Activated CD4-positive, alpha-beta T cell treated with anti-CD3 and anti-CD28 coated beads, Interleukin-2, Interleukin-6, amounts not matched to agents 100 ng/mL and 50 ng/mL, durations not matched to agents 16 hours and 8 hours (primary cell): ENCODE measurements around the gene ALDH4A1.
A peak's percentile ranks its signal among the peaks of the same experiment; 100 is the strongest.
"Not testable (repeated sequence)": the region's sequence is repeated elsewhere in the genome, so short reads cannot be mapped to it uniquely, and the experiment has no call there.

Source experiments
- DNase-seq: peaks from one replicate; pipeline ENCODE4 v3.0.0-alpha.2; 2020

The ALDH4A1 gene

DNA sequence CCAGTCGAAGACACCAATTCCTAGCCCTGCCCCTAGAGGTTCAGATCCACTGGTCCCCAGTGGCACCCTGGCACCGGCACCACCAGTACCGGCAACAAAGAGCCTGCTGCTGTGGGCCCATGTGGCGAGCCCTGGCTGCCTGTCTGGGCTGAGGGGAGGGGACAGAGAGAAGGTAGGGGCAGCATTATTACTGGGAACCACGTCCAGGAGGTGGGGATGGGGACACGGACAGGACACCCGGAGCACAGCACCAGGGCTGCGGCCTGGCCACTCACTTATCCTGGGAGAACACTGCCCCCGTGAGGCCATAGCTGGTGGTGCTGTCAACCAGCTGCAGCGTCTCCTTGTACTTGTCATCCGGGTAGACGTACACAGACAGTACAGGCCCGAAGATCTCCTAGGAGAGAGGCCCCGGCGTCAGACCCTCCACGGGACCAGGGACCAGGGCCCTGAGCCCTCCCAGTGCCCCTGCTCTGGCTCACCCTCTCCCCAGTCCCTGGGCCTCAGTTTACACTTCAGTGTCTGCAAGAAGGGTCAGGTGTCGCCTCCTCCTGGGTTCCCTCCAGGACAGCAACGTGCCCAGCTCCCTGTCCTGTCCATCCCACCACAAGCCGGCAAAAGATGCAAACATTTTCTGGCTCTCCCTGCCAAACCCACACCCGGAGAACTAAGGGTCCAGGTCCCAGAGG lies 27.1 kb downstream of the ALDH4A1 start:
- peak; percentile 76 for DNase-seq

DNA sequence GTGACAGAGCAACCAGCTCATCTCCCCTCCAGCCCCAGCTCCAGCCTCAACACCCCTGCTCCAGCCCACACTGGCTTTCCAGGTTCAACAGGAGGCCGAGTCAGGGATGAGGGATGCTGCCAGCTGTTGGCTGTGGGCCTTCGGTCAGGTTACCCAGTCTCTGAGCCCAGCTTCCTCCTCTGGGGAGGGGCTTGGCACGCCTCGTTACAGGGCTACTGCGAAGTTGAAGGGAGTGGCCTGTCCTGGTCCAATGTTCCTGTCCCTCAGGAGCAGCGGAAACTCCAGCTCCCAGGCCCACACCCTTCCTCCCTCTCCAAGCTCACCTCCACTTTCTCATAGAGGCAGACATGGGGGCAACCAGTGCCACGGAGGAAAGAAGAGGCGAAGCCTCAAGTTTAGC lies 27.8 kb downstream of the ALDH4A1 start:
- DNase-seq, result no peak

DNA sequence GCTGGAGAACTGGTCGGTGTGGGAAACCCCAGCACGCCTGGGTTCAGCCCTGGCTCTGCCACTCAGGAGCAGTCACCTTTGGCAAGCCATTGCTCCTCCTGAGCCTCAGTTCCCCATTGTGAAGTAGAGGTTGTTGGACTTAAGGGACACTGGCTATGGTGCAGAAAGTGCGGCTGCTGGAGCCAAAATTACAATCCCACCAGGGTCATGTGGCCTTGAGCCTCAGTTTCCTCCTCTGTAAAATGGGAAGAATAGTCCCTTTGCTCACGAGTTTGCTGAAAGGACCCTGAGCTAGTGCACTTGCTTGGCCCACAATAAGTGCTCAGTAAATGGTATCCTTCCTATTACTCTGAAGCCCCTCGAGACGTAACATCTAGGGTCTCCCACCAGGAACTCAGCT lies 28.3 kb downstream of the ALDH4A1 start:
- no peak for DNase-seq

DNA sequence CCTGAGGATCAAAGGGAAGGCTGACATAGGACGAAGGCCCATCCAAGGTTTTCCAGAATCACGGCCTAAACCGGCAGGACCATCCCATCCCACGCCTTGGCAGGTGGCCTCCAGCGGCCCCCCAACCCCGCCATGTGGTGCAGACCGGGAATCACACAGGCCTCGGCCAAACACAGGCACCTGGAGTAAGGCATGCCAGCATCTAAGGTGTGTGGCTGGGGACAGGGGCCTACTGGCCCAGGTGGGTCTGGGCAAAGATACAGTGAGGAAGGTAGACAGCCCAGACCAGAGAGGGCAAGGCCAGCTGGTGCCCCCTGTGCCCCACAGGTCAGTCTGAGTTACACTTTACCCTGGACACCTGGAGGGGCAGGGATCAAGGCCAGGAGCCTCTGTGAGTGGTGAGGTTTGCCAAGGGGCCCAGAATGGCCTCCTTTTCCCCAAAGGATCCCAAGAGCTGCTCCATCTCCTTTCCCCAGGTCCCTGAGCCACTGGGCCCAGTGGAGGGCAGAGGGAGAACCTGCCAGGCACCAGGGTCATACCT lies 30.2 kb downstream of the ALDH4A1 start:
- DNase-seq, result no peak

DNA sequence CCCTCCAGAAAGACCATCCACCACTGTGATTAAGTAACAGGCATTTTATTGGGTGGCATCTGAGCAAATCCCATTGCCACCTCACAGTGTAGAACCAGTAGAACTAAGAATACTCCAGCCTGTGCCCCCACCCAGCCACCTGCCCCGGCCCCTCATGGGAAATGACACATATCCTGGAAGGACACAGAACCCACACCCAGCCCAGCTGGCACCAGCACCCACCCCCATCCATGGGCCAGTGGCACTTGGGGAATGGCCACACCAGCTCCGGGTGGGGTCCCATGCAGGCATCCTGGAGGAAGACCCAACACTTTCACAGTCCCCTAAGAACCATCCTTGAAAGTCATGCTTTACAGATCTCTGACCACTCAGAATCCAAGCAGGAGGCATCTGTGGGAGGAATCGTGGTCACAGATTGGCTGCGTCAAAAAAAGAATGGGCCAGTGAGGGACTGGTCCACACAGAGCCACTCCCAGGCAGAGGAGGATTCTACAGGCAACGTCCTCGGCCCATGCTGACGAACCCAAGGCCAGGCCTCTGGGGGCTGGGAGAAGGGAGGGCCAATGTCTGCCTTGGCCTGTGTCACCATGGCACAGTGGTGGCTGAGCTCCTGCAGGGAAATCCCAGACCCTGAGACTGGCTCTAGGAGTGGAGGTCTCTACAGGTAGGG lies 30.8 kb downstream of the ALDH4A1 start:
- no peak for DNase-seq

DNA sequence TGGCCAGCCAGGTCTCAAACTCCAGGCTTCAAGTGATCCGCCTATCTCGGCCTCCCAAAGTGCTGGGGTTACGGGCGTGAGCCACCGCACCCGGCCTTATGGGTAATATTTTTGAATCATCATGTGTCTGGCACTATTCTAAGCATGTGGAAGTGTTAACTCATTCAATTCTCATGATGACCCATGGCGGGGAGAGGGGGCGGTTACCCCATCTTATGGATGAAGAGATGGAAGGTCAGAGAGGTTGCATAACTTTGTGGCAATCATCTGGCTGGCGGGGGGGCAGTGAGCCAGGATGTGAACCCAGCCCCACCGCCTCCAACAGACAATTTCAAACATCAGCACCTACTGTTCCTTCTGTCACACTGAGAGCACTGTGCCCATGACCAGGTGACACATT lies 31.4 kb downstream of the ALDH4A1 start:
- DNase-seq, result no peak

DNA sequence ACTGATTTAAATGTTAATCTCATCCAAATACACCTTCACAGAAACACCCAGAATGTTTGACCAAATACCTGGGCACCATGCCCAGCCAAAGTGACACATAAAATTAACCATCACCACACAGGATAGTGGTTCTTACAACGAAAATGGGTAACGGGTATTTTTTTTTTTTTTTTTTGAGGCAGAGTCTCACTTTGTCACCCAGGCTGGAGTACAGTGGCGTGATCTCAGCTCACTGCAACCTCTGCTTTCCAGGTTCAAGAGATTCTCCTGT lies 31.8 kb downstream of the ALDH4A1 start:
- DNase-seq, result not testable (repeated sequence)

DNA sequence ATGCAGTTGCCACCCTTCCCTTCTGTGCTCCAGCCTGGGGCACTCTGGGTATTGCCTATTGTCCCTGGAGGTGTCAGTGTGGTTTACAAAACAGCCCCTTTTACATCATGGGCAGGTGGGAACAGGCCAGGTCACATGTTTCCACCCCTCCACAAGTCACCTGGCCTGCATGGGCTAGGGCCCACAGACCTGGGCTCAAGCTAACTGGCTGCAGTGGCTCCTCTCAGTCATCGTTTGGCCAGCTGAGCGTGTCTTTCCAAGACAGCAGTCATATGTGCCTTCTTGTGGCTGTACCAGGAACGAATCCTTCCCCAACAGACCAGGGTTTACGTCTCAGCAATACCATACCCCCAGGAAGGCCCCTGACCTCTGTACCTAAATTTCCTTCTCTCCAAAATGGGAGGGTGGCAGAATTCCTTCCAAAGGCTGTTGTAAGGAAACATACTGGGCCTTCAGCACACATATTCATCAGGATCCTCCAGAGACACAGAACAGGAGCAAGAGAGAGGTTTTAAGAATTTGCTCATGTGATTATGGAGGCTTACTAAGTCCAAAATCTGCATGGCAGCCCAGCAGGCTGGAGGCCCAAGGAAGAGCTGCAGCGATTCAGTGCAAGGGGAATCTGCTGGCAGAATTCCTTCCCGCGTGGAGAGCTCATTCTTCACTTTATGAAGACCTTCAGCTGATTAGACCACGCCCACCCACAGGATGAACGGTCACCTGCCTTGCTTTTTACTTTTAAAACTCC lies 32.3 kb downstream of the ALDH4A1 start:
- DNase-seq, result no peak

DNA sequence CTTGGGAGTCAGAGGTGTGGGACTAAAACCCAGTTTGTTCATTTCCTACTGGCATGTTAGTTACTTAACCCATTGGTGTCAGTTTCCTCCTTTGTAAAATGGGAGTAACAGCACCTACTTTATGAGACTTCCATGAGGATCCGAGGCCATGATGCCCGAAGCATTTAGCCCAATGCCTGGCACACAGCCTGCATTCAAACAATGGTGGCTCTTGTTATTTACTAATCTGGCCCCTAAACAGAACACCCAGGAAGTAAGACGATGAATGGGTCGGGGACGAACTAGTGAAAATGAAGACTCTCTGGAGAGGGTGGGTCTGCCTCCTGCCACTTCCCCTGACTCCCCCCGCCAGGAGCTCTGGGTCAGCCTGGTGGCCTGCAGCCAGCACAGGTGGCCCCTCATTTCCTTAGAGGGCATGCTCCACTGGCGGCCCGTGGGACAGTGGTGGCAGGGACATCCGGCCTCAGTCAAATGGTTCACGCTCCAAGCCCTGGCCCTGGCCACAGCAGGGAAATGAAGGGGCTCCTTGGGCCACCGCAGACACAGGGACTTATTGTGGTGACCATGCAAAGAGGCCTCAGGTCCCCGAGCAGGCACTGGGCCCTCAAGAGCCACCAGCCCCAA lies 33.4 kb downstream of the ALDH4A1 start:
- DNase-seq, result no peak

DNA sequence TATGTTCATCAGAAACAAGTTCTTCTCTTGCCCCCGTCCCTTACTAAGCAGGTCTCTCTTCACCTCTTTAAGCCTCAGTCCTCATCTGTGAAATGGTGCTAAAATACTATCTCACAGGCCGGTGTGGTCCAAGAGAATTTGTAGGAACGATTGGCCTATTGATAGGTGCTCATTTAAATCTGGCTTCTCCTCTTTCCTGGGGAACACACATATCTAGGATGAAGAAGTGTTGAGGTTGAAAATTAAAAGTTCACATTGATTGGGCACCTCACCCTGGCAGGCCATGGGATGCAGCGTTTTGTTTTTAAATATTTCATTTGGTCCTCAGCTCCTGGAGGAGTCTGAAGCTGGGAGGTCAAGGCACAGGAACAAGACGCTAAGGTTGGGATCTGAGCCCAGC lies 34.0 kb downstream of the ALDH4A1 start:
- no peak for DNase-seq

DNA sequence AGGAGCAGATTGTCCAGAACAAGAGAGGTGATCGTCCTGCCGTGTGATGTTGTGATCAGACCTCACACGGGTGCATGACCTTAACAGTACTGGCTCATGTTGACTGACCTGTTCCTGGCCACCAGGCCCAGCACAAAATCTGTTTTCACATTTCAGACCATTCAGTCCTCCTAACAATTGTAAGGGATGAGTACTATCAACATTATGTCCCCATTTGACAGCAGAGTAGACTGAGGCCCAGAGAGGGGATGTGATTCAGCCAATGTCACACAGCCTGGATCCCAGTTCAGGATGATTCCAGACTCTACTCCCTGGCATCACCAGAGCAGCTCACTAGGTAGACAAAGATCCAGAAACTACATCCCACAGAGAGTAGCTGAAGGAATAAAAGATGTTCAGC lies 35.5 kb downstream of the ALDH4A1 start:
- no peak for DNase-seq

DNA sequence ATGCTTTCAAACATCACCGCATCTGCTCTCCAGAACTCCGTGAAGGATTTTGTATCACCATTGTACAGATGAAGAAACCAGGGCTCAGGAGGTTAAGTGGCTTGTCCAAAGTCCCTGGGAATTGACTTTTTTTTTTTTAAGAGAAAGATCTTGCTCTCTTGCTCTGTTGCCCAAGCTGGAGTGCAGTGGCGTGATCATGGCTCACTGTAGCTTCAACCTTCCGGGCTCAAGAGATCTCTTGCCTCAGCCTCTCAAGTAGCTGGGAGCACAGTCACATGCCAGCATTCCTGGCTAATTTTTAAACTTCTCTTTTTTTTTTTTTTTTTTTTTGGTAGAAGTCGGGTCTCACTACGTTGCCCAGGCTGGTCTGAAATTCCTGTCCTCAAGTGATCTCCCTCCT lies 36.0 kb downstream of the ALDH4A1 start:
- no peak for DNase-seq

DNA sequence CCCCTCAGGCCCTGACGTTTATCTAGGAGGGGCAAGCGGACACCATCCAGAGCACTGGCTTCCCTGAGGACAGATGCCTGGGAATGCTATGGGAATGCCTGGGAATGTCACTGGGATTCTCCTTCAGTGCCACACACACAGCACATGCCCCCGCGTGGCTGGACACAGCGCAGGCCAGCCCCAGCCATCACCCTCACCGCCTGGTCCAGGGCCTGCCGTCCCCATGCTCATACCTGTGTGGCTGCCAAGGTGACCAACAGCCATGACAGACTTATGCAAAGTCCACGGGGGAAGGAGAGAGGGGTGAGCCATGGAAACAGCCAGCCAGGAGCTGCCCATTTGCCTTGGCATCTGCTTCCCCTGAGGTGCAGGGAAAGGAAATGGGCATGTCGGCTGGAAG lies 37.2 kb downstream of the ALDH4A1 start:
- DNase-seq, result no peak

DNA sequence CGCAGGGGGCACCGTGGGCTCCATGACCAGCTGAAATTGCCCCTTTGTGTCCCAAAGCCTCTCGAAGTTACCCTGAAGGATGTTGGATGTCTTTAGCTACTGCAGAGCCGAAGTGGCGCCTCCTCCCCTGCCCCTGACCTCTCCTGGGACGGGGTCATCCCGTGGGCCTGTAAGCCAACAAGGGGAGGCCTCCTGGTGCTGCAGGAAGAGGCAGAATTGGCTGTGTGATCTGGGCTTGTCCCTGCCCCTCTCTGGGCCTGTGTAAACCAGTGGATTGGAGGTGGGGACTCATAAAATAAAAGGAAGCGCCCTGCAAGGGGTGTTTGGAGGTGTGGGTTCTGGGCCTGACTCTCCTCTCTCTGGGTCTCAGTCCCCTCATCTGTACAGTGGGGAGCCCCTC lies 40.8 kb downstream of the ALDH4A1 start:
- DNase-seq, result no peak

DNA sequence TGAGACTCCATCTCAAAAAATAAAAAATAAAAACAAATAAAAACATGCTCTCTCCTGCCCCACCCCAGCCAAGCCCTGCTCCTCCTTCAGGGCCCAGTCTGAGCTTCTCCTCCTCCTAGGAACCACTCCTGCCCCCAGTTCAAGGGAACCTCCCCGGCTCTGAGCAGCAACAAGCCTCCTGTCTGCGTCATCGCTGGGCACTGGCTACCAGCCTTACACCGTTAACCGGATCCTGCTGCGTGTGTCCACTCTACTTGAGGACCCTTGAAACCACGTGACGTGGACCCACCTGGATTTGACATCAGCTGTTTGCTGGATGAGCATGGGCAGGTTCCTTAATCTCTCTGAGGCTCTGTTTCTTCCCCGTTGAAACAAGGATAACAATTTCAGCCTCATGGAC lies 41.3 kb downstream of the ALDH4A1 start:
- DNase-seq, result no peak

DNA sequence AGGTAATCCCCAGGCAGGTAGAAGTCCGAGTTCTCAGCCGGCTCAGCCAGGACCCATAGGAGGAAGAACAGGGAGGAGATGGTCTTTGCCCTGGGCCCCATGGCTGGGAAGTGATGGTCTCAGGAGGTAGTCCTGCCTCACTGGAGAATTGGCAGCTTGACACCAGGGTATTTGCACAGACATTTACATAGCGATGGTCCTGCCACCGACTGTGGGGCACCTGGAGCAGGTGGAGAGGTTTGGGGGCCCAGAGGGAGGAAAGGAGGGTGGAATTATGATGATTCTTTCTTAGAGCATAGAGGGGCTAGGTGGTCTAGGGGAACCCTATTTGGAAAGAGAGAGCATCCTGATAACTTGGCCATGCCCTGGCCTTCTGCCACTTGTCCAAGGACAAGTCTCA lies 42.8 kb downstream of the ALDH4A1 start, which contains the start of gene TAS1R2:
Gene TAS1R2, minus strand, starts transcription at position 101 of the 400 bp plus-strand sequence. Its CDS starts 0 bp downstream, at position 101.
- DNase-seq, result no peak

DNA sequence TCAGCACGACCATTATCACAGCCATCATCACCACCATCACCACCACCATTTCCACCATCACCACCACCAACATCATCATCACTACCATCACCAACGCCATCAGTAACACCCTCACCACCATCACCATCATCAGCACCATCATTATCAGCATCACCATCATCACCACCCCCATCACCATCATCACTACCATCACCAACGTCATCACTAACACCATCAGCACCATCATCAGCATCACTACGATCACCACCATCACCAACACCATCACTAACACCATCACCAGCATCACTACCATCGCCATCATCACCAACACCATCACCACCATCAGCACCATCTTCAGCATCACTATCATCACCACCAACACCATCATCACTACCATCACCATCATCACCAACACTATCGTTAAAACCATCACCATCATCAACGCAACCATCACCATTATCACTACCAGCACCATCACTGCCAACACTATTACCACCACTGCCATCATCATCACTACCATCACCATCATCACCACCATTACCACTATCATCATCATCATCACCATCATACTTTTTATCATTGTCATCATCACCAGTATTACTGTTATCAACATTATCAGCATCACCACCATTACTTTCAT lies 44.2 kb downstream of the ALDH4A1 start:
- no peak for DNase-seq

DNA sequence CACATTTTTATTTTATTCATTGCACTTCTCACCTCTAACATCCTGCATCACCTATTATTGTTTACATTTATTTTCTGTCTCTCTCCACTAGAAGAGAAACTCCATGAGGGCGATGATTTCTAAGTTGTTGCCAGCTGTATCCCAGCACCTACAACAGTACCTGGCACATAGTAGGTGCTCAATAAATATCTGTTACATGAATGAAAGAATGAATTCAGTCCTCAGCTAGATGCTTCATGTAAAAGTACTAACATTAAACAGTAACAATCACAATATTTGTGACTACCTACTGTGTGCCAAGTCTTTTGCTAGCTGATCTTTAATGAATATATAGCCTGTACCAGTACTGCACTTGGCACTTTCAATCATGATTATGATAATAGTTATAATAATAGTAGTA lies 45.9 kb downstream of the ALDH4A1 start:
- DNase-seq, result no peak

DNA sequence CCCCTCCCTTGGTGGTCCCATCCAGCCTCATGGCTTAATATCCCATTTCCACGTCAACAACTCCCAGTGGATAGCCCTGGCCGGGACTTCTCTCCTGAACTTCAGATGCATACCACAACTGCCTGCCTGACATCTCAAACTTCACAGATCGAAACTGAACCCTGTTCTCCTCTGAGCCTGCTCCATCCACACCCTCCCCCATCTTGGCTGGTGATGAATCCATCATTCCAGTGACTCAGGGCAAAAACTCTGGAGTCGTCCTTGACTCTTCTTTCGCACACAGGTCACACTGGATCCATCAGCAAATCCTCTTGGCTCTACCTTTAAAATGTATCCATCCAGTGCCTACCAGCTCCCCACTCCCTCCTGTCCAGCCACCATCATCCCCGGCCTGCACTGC lies 46.8 kb downstream of the ALDH4A1 start:
- no peak for DNase-seq

DNA sequence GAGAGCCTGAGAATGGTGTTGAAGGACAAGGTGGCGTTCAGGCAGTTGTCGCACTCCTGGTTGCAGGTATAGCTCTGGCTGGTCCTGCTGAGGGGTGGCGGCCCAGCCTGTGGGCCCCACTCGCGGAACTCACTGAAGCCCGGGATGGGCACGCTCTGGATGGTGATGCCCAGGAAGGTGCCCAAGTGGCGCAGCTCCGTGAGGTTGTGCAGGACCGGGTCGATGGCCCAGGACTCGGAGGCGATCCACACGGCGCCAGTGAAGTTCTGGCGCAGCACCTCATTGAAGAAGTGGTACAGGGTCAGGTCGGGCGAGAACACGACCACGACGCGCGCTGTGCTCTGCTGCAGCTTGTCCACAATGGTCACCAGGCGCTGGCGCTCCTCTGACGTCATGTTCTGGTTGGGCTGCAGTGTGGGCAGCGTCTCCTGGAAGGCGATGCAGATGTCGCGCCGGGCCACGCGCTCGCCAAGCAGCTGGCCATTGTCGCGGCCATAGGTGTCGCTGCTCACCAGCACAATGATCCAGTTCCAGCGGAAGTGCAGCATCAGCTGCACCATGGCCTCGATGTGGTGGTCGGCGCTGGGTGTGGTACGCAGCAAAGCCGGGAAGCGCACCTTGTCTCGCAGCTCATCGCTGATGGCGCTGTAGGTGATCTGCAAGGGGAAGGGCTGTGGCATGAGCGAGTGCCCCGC lies 47.9 kb downstream of the ALDH4A1 start:
- DNase-seq, result no peak

DNA sequence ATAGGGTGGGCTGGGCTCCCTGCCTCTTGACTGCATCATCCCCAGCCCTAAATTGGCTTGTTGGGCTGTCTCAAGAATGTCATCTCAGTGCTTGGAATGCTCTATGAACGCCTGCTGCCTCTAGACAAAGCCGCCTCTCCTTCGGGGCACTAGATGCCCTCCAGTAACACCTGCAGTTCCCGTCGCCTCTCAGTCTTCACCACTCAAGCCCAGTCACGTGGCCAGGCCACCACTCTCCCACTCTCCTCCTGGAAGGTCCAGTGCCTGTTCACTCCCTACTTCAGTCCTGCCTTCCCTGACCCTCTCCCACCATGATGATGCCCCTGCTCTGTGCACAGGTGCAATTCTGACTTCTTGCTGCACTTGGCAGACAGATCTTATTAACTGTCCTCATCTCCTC lies 49.9 kb downstream of the ALDH4A1 start:
- no peak for DNase-seq

DNA sequence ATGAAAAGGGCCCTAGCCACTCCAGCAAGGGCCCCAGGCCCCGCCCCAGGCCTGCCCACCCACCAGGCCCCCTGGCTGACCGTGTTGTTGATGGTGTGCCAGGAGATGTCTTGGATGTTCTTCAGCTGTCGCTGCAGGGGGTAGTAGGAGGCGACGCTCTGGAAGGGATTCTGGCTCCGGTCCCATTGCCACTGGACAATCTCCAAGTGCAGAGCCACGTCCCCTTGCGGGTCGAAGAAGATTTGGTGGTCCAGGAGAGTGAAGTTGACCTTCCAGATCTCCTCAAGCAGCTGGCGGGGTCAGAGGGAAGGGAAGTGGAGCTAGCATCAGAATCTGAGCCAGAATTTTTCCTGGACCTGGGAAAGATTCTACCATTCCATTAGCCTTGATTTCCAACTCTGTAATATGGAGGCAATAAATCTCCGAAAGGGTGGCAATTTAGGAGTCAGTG lies 53.1 kb downstream of the ALDH4A1 start:
- DNase-seq, result no peak
